Stimulated activated memory B cell treated with anti-CD40 and anti-IgM and Interleukin-4, amounts not matched to agents 10 μg/mL and 1 μg/mL and 100 μg/mL, for 72 hours (primary cell): Measurements from ENCODE around the gene NFATC2IP.

Experiments used
- ATAC-seq: fragments of 150-1000 bp; cut with Tn5 transposase; 2 replicates; pipeline ENCODE4 v1.10.0; 2021
- H3K27ac Mint-ChIP-seq: one replicate; pipeline ENCODE4 v1.8.0; 2022; ENCODE audit warnings: mild to moderate bottlenecking, mixed read lengths
- H3K27me3 Mint-ChIP-seq: one replicate; pipeline ENCODE4 v1.8.0; 2022; ENCODE audit warnings: mixed read lengths
- H3K36me3 Mint-ChIP-seq: one replicate; pipeline ENCODE4 v1.8.0; 2022; ENCODE audit warnings: mixed read lengths
- H3K4me1 Mint-ChIP-seq: one replicate; pipeline ENCODE4 v1.8.0; 2022; ENCODE audit warnings: mixed read lengths
- H3K4me3 Mint-ChIP-seq: one replicate; pipeline ENCODE4 v1.8.0; 2022; ENCODE audit warnings: mild to moderate bottlenecking, moderate library complexity, mixed read lengths
- H3K9me3 Mint-ChIP-seq: one replicate; pipeline ENCODE4 v1.8.0; 2022; ENCODE audit warnings: mixed read lengths

NFATC2IP gene

GRCh38 chr16:29014561-29015069 is 63.9 kb downstream of the NFATC2IP start:
- H3K4me1 Mint-ChIP-seq = peaks cover 6% of the 10 kb centered on the region
- H3K27ac Mint-ChIP-seq = no peak overlapping the region
- no peaks in the 10 kb centered on the region for H3K27me3 Mint-ChIP-seq
- ATAC-seq = peak; percentile 59
- H3K4me3 Mint-ChIP-seq = no peak overlapping the region
- H3K9me3 Mint-ChIP-seq = no peaks in the 10 kb centered on the region
- no peaks in the 10 kb centered on the region for H3K36me3 Mint-ChIP-seq
